ENCODE data around the gene CLK1. TPM values are rescaled to one million over a fixed set of nuclear protein-coding genes. Genes with fewer than 3 reads are reported as not detected.

The CLK1 gene
- 392 TPM for total RNA-seq

GRCh38 chr2:200864176-200865034, at the start of gene CLK1:
CLK1 (minus strand) TSS chr2:200864658; CDS start chr2:200861862, 2,796 bp downstream.

GRCh38 chr2:200888704-200889625, 24.5 kb upstream of the CLK1 start, which contains the start of the genes NIF3L1 and PPIL3:
NIF3L1 (plus strand) TSS chr2:200889371; CDS start chr2:200891944, 2,573 bp downstream.
PPIL3 (minus strand) TSS chr2:200889077; CDS start chr2:200887615, 1,462 bp downstream.

GRCh38 chr2:200811333-200812121, 52.9 kb downstream of the CLK1 start, which contains the start of gene BZW1:
BZW1 (plus strand) TSS chr2:200811910; CDS start chr2:200813218, 1,308 bp downstream.

Other genes starting within 250 kb of the CLK1 start
- gene BZW1, start 52.7 kb downstream of the CLK1 start, total RNA-seq, result 220 TPM
- gene PPIL3, start 24.4 kb upstream of the CLK1 start, total RNA-seq, result 49.1 TPM
- gene NIF3L1, start 24.7 kb upstream of the CLK1 start, total RNA-seq, result 25.5 TPM
- gene ORC2, start 99.0 kb upstream of the CLK1 start, total RNA-seq, result 28.0 TPM
- gene HYCC2, start 207.0 kb upstream of the CLK1 start, total RNA-seq, result 37.5 TPM
- 37.2 TPM for gene NDUFB3, start 207.3 kb upstream of the CLK1 start, total RNA-seq

Data from camera-type eye (tissue), 1 donor.